HG02970 (cell line): Measurements from ENCODE around the gene CAMTA1.

Experiments
- ATAC-seq: cut with Tn5 transposase; IDR thresholded peaks from one replicate; pipeline ENCODE4 v1.9.1; 2021; ENCODE audit warnings: mild to moderate bottlenecking, moderate library complexity, moderate number of reproducible peaks; ENCODE audit not compliant: unreplicated experiment, low FRiP score

Gene CAMTA1

GRCh38 chr1:6988796-6989195, 203.5 kb downstream of the CAMTA1 start:
- no peak for ATAC-seq

DNA sequence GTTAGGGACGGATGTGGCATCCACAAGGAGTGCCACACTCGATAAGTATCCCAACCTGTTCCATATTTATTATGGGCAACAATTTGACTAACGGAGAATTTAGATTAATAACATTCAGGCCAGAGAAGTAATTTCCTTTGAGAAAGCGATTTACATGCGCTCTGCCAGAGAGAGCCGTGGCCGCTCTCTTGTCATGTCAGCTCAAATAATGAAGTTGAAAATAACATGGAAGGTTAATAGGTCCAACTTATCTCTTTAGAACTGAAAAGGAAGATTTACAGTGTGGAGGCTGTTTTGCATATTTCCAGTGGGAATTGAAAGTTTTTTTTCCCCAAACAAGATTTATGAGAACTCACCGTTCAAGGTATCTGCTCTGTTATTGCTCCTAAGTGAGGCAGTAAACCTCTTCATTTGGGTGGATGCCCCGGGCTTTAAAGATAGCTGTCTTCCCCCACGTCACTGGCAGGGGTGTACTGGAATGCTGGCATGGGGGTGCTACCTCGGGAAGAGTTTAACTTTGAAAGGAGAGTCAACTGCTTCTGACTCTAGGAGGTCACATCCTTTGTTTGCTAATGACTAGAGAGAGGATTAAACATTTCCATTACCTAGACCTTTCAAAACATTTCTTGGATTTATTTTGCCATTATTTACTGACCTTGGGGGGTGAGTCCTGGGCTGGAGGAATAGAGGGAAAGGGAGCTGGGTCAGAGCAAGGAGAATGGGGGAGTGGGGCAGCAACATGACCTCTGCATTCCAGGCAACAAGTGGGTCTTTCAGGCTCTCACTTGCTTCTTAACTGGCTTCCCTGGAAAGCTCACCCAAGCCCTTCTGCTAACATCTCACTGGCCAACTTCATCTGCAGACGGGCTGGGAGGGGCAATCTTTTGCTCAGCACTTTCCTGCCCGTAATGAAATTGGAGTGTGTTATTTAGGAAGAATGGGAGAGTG, 204.2 kb downstream of the CAMTA1 start:
- no peak for ATAC-seq

DNA sequence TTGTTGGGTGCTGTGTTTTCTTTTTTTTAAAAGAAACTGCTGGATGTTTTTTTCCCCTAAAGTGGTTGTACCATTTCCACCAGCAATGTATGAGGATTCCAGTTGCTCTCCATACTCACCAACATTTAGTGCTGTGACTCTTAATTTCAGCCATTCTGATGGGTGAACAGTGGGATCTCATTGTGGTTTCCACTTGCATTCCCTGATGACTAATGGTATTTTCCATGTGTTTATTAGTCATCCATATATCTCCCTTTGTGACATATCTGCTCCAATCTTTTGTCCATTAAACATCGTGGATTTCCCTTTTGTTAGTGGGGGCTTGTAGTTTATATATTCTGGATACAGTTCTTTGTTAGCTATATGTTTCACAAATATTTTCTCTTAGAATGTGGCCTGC, 206.0 kb downstream of the CAMTA1 start:
- no peak for ATAC-seq

- ATAC-seq = no peak
Measured at GRCh38 chr1:6995789-6996188, 210.5 kb downstream of the CAMTA1 start.

DNA sequence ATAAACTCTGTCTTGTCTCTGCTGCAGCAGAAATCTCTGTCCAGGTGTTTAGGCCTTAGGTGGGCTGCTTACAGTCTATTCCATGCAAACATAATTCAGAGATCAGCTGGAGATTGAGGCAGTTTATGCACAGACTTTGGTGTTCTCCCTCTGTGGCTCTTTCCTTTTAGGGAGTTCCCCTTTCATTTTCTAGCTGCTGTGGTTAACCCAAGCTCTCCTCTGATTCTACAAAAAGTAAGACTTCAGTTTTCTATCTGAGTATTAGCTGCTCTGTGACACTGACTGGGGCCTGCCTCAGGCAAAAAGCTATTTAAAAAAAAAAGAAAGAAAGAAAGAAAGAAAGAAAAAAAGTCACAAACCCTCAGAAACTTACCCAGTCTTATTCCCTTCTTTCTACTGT, 211.1 kb downstream of the CAMTA1 start:
- no peak for ATAC-seq

DNA sequence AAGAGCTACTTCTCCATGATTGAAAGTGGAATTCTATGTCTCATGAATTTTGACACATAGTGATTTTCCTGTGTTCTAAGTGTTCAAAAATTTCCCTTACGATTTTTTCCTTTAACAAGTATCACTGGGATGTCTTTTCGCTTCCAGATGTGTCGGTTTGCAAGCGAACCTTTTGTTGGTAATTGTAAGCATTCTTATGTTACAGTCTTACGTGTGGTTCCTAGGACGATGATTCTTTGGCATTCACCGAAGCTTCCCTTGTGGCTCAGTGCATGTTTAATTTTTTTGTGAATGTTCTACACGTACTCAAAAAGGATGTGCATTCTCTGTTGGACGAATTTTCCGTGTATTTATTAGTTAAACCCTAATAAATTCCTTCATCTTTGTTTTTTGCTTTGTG, 211.6 kb downstream of the CAMTA1 start:
- no peak for ATAC-seq

- no peak for ATAC-seq
Measured at GRCh38 chr1:6998267-6998666, 213.0 kb downstream of the CAMTA1 start.

- ATAC-seq = no peak
Measured at GRCh38 chr1:6999826-7000225, 214.6 kb downstream of the CAMTA1 start.

- ATAC-seq = no peak
Measured at GRCh38 chr1:7000720-7001119, 215.5 kb downstream of the CAMTA1 start.

DNA sequence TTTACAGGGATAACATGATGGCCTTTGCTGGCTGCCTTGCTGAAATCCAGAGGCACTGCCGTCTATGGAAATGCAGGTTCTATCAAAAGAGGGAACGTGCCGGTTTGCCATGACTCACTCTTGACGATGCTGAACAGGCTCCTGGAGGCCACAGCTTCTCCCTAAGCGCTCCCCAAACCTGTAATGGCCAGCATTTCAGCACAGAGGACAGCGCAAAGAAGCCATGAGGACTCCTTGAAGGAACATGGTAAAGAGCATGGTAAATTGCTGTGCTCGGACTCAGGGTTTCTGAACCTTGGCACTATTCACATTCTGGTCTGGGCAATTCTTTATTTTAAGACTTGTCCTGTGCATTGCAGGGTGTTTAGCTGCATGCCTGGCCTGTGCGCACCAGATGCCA, 217.5 kb downstream of the CAMTA1 start:
- ATAC-seq = no peak

DNA sequence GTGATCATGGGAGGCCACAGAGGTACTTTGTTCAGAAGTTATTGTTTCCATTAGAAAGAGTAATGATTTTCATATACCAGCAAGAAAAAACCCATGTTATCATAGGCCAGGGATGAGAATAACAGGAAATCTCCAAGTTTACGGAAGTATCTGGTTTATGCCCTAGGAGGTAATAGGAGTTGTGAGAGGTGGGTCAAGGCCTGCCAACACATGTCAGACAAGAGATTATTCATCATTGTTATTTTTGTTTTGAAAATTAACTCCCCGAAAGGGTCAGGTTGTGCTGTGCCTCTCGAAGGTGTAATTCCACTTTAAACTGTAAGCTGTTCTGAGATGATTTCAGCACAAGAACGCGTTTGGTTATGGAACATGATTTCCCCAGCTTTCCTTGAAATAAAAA, 218.4 kb downstream of the CAMTA1 start:
- no peak for ATAC-seq

DNA sequence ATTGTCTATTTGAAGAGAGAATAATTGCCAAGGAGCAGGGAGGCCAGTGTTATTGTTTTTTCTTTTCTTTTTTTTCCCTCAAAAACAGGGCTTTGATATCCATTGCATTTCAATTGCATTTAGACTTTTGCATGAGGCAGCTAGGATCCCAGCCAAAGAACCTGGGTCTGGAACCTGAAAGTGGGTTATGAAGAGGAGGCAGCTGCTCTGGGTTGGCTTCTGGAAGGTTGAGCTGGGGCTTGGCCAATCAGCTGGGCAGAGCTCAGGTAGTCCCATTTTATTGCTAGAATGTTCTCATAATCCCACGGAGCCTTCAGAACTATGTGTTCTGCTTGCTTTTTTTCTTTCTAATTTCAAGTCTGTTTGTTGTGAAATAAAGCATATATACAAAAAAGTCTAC, 218.9 kb downstream of the CAMTA1 start:
- no peak for ATAC-seq

DNA sequence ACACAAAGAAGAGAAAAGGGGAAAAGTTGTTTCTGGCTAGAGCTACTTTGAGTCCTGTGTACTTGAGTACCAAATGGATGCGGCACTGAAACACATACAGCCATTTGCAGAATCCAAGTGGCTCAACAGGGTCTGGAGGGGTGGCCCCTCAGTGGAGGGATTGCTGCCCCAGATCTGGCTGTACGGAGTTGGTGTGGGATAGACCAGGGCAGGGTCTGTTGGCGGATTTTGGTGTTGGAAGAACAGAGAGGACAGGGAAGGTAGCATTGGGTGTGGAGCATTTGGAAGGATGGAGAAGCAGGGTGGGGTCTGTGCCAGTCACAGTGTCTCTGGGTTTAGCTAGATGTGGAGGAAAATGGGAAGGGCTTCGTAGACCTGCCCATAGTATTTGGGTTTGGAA, 220.5 kb downstream of the CAMTA1 start:
- no peak for ATAC-seq

DNA sequence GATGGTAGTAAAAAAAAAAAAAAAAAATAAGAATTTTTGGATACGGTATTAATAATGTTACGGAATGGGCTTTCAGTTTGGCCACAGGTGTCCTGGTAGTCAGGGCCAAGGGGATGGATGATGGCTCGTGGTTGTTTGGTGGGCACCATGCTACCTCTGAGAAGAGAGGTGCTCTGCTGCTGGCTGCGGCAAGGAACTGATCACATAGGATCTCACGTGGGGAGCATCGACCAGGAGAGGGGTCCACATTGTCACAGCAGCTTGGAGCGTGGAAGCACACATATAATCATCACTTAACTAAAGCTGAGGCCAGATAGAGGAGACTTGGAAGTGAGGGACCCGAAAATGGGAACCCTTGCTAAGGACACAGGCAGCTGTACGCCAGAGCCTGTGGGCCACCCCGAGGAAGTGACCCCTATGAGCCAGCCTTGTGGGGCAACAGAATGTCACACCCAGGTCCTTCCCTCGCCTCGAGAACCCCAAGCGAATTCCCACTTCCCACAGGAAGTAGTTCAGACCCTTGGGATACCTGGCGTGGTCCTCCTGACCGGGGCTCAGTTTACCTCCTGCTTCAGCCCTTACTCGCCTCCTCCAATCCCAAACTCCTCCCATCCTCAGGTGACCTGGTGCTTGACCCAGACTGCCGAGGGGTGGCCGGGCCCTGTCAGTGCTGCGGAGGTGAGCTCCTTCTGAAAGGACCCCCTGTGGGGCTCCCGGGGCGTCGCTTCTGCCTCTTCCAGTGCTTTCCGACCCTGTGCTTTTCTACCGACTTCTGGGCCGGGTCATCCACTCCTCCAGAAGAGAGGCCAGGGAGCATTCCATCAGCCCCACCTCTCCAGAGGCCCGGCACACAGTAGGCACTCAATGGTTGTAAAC, 222.0 kb downstream of the CAMTA1 start:
- no peak for ATAC-seq

DNA sequence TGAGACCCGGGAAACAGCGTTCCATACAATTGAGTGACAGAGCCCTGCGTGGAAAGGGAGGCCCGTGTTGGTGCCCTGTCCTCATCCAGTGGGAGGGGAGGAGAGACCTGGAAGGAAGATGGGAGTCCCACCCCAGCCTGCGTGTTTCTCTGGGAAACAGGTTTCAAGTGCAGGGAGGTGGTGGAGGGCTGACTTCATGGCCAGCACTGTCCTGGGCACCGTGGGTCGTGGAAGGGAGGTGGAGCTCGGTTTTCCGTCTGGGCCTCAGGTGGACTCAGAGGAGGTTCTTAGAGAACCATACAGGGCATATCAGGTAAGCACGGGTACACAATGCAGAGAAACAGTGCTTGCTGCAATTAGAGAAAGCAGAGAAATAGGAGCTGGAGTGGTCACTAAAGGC, 222.6 kb downstream of the CAMTA1 start:
- no peak for ATAC-seq

- ATAC-seq = no peak
Measured at GRCh38 chr1:7008331-7008730, 223.1 kb downstream of the CAMTA1 start.

DNA sequence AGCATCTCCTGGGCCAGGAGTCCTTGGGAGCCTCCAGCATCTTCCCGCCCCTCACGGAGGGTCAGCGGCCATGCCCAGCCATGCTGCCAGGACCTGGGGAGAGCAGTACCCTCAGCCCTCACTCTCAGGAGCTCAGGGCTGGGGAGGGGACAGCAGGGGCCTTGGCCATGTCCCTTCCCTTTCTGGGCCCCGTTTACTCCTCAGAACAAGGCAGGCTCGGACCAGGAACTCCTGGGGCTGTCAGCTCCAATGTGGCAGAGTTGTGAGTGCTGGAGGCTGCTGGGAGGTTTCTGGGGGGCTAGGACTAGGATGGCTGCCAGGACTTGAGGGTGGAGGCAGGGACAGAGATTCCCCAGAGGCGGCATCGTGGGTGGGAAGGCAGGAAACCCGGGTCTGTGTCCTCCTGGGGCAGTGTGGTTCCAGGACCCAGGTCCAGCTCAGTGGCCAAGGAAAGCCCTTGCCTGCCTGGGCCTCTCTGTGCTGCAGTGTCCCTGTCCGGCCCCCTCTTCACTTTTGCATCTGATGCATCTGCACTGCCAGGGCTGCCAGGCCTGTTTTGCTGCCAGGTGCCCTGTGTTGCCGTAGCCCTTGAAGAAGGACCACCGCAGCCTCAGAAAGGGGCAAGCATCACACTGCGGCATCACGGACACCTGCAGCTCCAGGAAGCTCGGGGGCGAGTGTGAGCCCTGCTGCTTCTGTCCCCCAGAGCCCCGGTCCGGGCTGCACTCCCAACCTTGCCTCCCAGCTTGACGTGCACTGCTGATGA, 223.9 kb downstream of the CAMTA1 start:
- no peak for ATAC-seq

DNA sequence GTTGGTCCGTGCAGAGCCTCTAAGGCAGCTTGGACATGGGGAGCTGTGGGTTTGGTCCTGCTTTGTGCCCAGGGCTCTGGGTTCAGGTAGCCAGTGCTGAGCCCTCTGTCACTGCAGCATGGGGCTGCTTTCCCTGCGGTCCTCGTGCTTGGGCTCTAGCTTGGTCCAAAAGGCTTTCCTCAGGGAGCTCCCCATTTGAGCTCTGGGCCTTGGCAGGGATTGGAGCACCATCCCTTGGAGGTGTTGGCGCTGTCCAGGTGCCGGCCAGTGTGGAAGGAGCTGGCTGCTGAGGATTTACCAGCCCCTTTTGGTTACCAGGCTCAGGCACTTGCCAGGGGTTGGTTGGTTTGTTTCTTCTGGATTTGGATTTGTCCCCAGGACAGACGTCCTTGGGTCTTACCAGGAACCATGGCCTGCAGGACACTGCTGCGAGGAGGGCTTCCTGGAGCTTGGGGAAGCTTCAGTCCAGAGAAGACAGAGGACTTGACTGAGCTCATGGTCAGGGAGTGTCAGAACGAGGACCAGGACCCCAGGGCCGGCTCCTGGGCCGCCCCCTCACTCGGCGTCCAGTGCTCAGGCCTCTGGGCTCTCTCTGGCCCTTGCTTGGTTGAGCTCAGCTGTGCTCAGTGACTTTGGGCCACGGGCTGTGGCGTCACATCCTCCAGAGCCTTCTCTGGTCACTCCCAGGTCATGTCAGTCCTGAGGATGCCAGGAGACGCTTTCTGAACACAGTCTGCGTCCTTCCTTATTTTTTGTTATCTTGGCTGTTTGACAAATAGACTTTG, 224.7 kb downstream of the CAMTA1 start:
- no peak for ATAC-seq

- no peak for ATAC-seq
Measured at GRCh38 chr1:7010534-7011200, 225.4 kb downstream of the CAMTA1 start.
